Measurements from ENCODE around the gene ABCA9.

- no peak for TF ChIP-seq CTCF (optimal IDR thresholded peaks at IDR 0.05 in 1 of 3, IDR thresholded peaks at IDR 0.05 in 1 of 3, conservative IDR thresholded peaks at IDR 0.05 in 1 of 3; ENCODE audit: extremely low read depth in 1 of 3, insufficient read depth in 2 of 3, low read length in 3 of 3)
- no peak for TF ChIP-seq EZH2 (IDR thresholded peaks at IDR 0.05; ENCODE audit: low read length)
Measured at GRCh38 chr17:69098625-69099024, 37.9 kb upstream of the ABCA9 start.

All from keratinocyte (primary cell).